Activated CD8-positive, alpha-beta memory T cell treated with anti-CD3 and anti-CD28 coated beads, Interleukin-2, amount 50 U/mL, for 48 hours (primary cell): ENCODE data around the gene USP32.
"Not testable (repeated sequence)": the region's sequence is repeated elsewhere in the genome, so short reads cannot be mapped to it uniquely, and the experiment has no call there.

Source experiments
- DNase-seq: peaks from one replicate; pipeline ENCODE4 v3.0.0-alpha.2; 2020

Gene USP32

DNA sequence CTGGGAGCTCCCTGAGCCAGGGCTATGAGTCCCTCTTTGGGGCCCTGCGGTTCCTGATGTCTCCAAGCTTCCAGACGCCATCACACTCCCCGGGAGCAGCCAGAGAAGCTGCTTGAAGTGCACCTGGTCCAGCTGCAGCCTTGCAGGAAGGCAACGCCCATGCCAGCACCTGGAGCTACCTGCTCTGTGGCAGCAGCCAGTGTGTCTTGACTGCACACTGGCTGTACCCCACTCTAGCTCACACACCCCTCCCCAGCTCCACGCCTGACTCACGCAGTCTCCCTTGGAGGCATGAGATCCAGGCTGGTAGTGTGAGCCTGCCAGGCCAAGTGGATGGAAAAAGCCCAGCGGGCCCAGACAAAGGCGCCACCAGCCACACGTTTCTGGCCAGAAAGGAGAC lies 63.3 kb downstream of the USP32 start:
- no peak for DNase-seq

DNA sequence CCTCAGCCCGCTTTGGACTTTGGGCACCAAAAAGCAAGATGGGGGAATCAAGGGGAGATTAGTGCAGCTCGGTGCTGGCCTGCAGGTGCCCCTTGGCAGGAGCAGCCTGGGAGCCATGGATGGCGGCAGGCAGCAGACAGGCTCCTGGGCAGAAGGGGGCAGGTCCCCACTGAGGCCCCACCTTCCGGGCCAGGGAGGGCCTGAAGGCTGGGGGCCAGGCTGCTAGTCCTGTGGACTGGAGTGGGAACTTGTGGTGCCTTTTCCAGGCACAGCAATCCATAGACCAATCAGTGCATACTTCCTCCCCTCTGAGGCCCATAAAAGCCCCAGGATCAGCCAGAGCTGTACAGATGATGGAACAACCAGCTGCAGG lies 64.0 kb downstream of the USP32 start:
- DNase-seq = no peak

DNA sequence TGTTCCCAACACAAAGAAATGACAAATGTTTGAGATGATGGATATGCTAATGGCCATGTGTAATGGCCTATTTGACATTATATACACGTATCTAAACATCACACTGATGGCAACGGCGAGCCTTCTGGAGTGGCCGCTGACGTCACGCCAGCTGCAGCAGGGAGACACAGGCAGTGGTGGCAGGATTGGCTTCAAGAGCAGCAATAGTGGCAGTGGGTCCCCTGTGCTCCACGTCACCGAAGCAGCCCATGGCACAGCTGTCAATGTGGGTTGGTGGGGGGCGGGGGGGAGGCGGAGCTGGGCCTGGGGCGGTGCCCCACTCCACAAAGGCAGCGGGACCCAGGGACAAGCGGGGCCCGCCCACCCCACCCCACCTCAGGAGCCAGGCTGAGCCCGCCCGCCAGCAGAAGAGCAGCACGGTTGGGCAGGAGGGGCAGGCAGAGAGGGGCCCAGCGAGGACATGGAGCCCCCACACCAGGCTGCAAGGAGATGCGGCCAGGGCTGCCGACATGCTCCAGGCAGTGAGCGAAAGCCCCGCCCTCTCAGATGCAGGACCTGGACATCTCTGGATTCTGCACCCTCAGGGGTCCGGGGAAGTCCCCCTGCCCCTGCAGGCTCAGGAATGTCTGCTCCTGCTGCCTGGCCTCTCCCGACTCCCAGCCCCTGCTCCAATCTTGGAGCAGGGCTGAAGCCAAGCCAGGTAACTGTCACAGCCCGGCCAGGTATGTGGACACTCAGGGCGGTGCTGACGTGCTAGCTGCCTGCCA lies 64.6 kb downstream of the USP32 start:
- DNase-seq = no peak

DNA sequence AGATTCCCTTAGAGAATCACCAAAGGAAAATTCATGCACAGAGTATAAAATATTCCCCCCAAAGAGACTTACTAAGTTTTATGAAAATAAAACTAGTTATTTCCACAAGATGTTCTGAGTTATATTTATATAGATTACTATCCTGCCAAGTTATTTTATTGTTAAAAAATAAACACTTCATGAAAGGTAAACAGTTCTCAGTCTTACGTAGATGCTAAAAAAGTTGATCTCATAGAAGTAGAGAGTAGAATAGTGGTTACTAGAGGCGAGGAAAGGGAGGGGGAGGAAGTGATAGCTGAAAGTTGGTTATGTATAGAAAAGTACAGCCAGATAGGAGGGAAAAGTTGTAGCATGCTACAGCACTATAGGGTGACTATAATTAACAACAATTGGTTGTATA lies 65.2 kb downstream of the USP32 start:
- DNase-seq = no peak

DNA sequence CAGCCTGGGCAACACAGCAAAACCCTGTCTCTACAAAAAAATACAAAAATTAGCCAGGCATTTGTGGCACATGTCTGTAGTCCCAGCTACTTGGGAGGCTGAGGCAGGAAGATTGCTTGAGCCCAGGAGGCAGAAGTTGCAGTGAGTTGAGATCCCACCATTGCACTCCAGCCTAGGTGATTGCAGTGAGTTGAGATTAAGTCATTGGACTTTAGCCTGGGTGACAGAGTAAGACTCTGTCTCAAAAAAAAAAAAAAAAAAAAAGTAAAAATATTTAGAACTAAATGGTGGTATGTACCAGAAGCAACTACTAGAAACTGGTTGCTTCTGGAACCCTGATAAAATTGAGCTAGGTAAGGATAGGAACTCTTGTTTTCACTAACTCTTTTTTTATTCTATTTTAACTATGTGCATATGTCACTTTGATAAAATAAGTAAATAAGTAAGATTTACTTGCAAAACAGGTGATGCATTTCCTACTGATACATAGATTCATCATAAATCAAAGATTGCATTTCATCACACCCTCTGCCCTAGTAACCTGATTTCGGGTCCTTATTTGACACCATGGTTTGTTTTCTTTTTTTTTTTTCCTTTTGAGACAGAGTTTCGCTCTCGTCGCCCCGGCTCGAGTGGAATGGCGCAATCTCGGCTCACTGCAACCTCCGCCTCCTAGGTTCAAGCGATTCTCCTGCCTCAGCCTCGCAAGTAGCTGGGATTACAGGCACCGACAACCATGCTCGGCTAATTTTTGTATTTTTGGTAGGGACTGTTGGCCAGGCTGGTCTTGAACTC lies 66.0 kb downstream of the USP32 start:
- DNase-seq = no peak

DNA sequence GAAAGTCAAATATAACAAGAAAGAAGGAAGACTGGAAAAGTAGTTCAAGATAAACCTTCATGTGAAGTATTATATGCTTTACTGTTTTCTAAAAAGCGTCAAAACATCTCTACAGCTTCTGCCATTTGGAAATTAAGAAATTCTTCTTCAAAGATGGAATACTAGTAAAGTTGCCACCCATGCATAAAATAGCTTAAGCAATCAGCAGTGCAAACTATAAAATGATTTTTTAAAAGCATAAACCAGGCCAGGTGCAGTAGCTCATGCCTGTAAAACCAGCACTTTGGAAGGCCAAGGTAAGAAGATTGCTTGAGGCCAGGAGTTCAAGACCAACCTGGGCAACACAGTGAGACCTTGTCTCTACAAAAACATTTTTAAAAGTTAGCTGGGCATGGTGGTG lies 68.2 kb downstream of the USP32 start:
- no peak for DNase-seq

DNA sequence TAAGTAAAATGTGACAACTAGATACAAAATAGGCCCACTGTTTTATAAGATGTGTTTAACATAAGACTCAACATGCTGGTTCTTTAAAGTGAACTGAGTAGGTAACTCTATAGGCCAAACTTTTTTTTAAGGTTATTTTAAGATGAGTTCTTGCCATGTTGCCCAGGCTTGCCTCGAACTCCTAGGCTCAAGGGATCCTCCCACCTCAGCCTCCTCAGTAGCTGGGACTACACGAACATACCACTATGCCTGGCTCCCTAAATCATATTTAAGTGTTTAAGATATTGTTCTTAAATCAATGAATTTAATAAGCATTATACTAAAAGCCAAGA lies 69.9 kb downstream of the USP32 start:
- no peak for DNase-seq

DNA sequence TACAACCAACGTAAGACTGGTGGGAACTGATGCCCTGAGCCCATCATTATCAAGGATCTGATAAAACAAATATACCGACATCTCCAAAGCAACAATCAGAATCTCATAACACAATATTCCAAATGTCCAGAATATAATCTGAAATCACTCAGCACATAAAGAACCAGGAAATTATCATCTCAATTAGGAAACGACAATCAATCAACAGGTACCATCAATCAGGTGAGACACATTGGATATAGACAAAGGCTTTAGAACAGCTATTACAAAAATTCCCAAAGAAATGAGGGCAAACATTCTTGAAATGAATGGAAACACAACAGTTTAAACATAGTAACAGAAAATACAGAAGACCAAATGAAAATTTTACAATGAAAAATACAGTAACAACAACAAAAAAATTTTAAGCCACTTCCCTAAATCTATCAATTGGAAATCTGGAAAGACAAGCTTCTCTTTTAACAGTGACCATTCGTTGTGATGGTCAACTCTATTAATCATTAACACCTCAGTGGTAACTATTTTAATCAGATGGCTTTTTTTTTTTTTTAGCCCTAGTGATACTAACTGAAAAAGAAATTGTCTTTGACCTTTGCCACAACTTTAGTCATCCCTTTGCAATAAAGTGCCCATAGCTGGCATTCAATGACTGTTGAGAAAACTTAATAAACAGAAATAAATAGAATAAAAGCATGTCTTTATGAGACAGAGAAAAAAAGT lies 70.4 kb downstream of the USP32 start:
- DNase-seq = no peak

DNA sequence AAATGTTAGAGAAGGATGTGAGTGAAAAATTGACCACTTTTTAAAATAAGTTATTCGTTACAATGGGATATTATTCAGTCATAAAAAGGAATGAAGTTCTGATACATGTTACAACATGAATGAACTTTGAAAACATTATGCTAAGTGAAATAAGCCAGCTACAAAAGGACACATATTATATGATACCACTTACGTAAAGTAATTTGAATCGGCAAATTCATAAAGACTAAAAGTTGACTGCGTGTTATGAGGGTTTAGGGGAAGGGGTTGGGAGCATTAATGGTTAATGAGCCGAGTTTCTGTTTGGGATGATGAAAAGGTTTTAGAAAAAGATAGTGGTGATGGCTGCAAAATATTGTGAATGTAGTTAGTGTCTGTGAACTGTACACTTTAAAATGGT lies 73.1 kb downstream of the USP32 start:
- DNase-seq = no peak

DNA sequence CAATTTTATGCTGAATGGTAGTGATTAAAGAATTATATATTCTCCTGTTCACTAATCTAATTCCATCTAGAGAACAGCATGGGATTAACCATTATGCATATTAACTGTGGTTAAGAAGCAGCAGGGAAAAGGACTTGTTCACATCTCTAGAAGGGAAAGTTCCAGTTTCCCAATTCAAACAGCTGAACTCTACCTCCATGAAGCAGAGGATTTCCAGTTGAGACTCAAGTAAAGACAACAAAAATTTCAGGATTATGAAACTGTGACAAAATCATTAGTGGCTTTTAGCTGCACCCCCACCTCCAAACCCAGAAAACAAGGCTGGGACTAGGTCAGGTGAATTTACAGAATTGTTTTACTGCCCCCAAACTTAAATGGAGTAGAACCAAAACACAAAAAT lies 73.6 kb downstream of the USP32 start:
- DNase-seq = no peak

DNA sequence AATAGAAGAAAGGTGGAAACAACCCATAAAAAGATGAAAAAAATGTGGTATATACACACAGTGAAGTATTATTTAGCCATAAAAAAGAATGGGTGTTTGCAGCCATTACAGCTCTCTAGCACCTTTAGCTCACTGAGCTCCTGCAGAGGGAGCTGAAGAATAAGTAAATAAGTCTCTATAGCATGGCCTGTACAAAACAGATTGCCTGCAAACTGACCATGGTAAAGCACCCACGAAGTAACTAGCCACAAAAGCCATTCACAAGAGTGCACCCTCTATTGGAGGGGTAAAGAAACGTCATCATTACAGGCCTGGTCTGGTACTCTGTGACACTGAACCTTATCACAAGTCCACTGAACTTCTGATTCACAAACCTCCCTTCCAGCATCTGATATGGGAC lies 76.3 kb downstream of the USP32 start:
- no peak for DNase-seq

DNA sequence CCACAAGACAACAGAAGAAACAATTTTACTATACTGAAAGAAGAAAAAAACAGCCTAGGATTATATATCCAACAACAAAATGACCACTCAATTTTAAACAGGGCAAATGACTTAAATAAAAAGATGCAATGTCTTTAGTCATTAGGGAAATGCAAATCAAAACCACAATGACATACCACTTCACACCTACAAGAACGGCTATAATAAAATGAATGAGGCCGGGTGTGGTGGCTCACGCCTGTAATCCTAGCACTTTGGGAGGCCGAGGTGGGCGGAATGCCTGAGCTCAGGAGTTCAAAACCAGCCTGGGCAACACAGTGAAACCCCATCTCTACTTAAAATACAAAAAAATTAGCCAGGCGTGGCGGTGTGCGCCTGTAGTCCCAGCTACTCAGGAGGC lies 77.0 kb downstream of the USP32 start:
- not testable (repeated sequence) for DNase-seq

DNA sequence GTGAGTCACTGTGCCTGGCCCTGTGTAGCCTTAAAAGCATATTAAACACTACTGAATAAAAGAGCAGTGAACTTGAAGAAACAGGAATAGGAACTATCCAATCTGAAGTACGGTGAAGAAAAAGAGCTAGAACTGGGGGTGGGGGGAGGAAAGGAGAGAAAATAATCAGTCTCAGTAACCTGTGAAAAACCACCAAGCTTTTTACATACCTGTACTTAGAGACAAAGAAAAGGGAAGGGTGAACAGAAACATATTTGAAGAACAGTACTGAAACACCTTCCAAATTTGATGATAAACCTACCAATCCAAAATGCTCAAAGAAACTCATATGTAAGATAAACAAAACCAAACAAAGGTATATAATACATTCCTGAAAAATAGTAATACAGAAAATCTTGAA lies 77.5 kb downstream of the USP32 start:
- DNase-seq = no peak

DNA sequence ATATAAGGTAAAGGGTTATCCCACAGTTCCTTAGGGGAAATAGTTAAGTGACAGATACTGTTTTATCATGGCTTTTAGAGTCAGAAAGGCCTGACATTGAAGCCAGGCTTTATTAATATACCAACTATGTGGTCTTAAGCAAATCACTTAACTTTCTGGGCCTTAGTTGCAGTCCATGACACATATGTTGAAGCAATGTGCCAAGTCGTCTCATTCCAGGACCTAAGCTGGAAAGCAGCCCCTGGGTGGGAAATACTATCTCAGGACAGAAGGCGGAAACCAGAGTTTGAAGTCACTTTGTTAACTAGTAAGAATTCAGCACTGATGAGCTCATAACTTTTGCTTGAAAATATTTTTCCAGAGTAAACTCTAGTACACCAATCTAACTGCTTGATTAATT lies 80.0 kb downstream of the USP32 start:
- no peak for DNase-seq

DNA sequence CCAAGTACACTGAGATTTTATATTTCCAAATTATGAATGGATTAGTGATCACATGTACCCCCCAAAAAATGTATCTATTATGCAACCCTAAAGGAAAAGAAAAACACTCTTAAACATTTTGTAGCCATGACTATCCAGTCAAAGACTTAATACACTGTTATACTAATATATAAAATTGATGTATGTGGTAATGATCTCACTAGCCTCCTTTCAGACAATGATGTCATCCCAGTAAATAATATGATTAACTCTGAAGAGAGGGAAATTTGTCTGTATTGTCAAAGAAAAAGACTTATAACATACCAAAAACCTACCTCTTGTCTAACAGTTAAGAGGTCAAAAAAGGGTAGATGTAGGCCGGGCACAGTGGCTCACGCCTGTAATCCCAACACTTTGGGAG lies 80.7 kb downstream of the USP32 start:
- no peak for DNase-seq

DNA sequence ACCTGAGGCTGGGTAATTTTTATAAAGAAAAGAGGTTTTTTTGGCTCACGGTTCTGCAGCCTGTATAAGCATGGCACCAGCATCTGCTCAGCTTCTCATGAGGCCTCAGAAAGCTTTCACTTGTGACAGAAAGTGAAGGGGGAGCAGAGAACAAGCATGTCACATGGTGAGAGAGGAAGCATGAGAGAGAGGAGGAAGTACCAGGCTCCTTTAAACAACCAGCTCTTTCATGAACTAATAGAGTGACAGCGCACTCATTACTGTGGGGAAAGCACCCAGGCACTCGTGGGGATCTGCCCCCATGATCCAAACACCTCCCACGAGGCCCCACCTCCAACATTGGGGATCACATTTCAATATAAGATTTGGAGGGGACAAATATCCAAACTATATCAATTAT lies 86.8 kb downstream of the USP32 start:
- no peak for DNase-seq

DNA sequence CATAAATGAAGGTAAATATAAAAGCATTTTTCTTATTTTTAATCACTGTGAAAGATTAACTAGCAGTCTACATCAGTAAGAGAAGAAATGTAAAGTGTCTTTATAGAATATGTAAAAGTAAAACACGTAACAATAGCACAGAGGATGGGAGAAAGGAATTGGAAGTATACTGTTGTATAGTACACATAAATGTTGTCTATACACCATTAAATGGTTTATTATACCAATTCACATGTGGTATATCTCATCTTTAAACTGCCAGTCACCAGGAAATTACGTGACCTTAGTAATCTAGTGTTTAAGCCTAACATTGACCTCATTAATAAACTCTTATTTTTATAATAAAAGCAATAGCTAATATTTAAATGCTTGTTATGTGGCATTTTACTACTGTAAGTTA lies 87.4 kb downstream of the USP32 start:
- no peak for DNase-seq

DNA sequence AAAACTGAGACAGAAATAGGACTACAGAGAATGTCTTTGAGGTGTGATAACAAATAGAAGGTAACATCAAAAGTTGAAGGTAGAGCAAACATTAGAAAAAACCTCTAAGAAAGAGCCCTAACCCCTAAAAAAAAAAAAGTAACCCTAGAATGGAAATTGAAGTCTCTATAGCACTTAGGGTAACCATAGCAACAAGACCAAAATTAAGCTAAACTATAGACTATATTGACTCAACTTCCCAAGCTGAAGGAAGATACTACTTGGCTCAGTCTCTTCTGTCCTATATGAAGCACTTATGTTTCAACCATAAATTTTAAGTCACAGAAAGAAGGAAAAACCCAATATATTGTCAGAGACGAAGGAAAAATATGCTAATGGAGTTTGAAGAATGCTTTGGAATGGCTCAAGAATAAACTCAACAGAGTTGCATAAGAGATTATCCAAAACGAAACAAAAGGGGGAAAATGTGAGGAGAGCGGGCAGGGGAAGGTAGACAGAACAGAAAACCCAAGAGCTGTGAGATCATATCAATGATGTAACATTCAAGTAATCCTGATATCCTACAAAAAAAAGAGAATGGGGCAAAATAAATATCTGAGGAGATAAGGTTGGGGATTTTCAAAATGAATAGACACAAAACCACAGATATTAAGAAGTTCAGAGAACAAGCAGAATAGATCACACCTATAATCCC lies 88.4 kb downstream of the USP32 start:
- no peak for DNase-seq

DNA sequence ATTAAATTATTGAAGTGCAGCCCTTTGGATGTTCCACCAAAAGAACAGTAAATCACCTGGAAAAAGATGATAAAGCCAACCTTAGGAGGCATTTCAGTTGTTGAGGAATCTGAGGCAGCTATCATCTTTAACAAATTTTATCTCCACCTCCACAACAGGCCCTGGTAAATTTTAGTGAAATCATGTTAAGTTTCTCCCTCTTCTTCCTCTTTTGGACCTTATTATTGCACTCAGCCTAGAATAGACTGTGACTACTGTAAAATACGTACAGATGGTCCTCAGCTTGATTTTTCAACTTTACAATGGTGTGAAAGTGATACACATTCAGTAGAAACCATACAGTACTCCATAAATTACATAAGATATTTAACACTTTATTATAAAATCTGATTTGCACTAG lies 90.3 kb downstream of the USP32 start:
- DNase-seq = no peak

DNA sequence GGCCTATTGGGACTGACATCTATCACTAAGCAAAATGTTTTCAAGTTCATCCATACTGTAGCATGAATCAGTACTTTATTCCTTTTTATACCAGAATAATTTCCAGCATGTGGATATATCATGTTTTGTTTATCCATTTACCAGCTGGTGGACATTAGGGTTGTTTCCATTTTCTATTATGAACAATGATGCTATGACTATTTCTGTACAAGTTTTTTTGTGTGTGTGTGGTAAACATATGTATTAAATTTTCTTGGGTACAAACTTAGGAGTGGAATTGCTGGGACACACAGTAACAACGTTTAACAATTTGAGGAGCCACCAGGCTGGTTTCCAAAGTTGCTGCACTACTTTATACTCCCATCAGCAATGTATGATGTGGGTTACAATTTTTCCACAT lies 91.0 kb downstream of the USP32 start:
- DNase-seq = no peak

DNA sequence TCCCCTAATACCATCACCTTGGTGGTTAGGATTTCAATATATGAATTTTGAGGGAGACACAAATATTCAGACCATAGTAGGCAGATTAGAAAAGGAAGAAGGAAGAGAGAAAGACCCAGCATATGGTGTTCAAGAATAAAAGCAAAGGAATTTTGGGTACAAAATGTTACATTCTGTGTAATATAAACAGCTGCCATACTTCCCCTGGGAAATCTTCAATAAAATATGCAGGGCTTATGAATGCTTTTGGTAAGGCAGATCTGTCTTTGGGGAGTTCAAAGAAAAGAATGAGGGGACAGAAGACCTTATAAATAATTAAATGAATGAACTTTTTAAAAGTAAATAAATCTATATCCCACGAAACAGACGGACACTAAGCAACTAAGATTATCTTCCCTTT lies 91.9 kb downstream of the USP32 start:
- no peak for DNase-seq

DNA sequence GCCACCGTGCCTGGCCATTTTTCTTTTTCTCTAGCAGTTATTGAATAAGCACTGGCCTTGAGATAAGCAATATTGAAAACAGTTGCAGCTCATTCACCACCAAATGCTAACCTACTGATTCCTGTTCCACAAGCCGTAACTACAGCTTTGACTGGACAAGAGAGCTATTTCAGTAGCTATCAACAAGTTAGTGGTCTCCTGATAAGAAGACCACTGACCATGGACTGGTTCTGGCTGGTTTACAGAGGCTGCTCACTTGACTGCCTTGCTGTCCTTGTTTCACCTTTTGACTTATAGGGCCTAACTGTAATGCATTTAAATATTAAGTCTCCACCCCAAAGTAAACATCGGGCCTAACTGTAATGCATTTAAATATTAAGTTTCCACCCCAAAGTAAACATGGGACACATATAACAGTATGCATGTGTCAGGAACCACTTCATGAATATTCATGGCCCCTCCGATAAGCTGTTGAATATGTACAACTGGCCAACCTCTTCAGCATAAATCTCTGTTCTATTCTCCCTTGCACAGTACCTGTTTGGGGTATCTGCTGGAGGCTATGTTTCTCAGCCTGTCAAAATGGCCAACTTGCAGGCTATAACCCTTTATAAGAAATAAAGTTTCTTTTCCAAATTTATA lies 94.1 kb downstream of the USP32 start:
- DNase-seq = no peak

DNA sequence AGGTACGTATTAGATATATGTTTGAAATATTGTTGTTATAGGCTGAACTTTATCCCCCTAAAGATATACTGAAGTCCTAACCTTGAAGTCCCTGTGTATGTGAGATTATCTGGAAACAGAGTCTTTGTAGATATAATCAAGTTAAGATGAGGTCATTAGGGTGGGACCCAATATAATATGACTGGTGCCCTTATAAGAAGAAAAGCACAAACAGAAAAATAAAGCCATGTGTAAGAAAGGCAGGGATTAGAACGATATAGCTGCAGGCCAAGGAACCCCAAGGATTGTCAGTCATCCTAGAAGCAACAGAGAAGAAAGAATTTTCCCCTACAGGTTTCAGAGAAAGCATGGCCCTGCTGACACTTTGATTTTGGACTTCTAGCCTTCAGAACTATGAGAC lies 95.8 kb downstream of the USP32 start:
- DNase-seq = no peak
